ENCODE measurements around the gene ITPKA. TPM values are rescaled to one million over a fixed set of nuclear protein-coding genes. Genes with fewer than 3 reads are reported as not detected.

Gene ITPKA
- total and polyA plus RNA-seq, 2 of the 13 experiments (the other 11 are each of a cell fraction or from before 2014, with no cell fraction given), result 13.2 to 41.3 TPM

DNA sequence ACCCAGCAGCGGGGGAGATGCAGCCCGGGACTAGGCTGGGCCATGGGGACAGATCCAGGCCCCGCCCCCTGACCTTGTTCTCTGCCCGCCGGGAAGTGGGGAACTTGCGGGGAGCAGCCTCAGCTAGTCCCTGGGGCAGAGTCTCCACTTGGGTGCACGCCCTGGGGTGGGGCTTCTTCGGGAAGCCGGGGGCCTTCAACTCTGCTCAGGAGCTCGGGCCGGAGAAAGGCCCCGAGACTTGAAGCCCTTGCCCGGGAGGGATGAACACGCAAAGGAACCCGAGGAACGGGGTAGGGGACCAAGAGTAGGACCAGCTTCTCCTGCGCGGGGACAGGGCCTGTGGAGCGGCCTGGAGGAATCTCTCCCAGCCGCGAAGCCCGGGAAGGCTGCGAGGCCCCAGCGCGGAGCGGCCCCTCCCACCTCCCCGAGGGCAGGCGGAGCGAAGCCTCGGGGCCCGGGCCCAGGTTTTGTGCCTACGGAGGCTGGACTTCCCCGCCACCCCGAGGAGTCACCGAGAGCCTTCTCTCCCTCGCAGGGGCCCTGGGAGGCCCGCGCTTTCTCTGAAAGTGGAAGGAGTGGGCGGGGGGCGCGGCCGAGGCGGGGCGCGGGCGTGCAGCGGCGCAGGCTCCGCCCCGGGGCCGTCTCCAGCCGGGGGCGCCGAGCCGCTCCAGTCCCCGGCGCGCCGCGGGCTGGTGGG, at the start of gene ITPKA (continued):
- TF ChIP-seq, protein P1, sequence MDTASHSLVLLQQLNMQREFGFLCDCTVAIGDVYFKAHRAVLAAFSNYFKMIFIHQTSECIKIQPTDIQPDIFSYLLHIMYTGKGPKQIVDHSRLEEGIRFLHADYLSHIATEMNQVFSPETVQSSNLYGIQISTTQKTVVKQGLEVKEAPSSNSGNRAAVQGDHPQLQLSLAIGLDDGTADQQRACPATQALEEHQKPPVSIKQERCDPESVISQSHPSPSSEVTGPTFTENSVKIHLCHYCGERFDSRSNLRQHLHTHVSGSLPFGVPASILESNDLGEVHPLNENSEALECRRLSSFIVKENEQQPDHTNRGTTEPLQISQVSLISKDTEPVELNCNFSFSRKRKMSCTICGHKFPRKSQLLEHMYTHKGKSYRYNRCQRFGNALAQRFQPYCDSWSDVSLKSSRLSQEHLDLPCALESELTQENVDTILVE (CRISPR knock-in tag; IDR thresholded peaks at IDR 0.05), result no peak; the same call in 1 of the 2 replicates
- TF ChIP-seq SPEN (CRISPR knock-in tag; IDR thresholded peaks at IDR 0.05; ENCODE audit: low read depth), result peak; percentile 54; the same call in 1 of the 2 replicates
- TF ChIP-seq, protein P2, sequence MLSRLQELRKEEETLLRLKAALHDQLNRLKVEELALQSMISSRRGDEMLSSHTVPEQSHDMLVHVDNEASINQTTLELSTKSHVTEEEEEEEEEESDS (CRISPR knock-in tag; IDR thresholded peaks at IDR 0.05; ENCODE audit: borderline replicate concordance), result peak; percentile 93; the same call in 1 of the 2 replicates
- TF ChIP-seq PAX8 (CRISPR knock-in tag; IDR thresholded peaks at IDR 0.05; ENCODE audit: borderline replicate concordance), result peak; percentile 82; the same call in 1 of the 2 replicates
- peak; percentile 68 for TF ChIP-seq ZNF407 (CRISPR knock-in tag; IDR thresholded peaks at IDR 0.05; ENCODE audit: not compliant biosample characterization)
- TF ChIP-seq ZFY (CRISPR knock-in tag; IDR thresholded peaks at IDR 0.05), result peak; percentile 93
- no peak for TF ChIP-seq MTF2 (CRISPR knock-in tag; IDR thresholded peaks at IDR 0.05; ENCODE audit: borderline replicate concordance)
- no peak for TF ChIP-seq ZNF101 (CRISPR knock-in tag; IDR thresholded peaks at IDR 0.05; ENCODE audit: borderline replicate concordance, low read depth)
- TF ChIP-seq HNF4A (CRISPR knock-in tag; IDR thresholded peaks at IDR 0.05), result peak; percentile 80
- TF ChIP-seq FIP1L1 (IDR thresholded peaks at IDR 0.05; ENCODE audit: borderline replicate concordance, insufficient read depth, low read depth, low read length), result no peak
- TF ChIP-seq ZC3H4 (CRISPR knock-in tag; IDR thresholded peaks at IDR 0.05; ENCODE audit: borderline replicate concordance), result no peak
- no peak for TF ChIP-seq ZBTB4 (CRISPR knock-in tag; IDR thresholded peaks at IDR 0.05; ENCODE audit: borderline replicate concordance)
- peak; percentile 67; the same call in 1 of the 2 replicates for TF ChIP-seq ARNTL (CRISPR knock-in tag; IDR thresholded peaks at IDR 0.05)
- TF ChIP-seq RELA (CRISPR knock-in tag; IDR thresholded peaks at IDR 0.05), result peak; percentile 39; the same call in 1 of the 2 replicates
- TF ChIP-seq AHR (CRISPR knock-in tag; IDR thresholded peaks at IDR 0.05), result no peak
- TF ChIP-seq ZNF556 (CRISPR knock-in tag; IDR thresholded peaks at IDR 0.05; ENCODE audit: borderline replicate concordance), result no peak; the same call in 1 of the 2 replicates
